GM20000 (cell line): ENCODE measurements around the gene UBE2J1.
"Not testable (repeated sequence)": the region's sequence is repeated elsewhere in the genome, so short reads cannot be mapped to it uniquely, and the experiment has no call there.

Experiments
- DNase-seq: peaks from one replicate; pipeline ENCODE4 v3.0.0; 2012; ENCODE audit warnings: low spot score
- TF ChIP-seq, protein P1 (sequence below): IDR thresholded peaks from 2 replicates; pipeline ENCODE4 v1.5.1; 2012; ENCODE audit warnings: mild to moderate bottlenecking, control low read depth; ENCODE audit errors: extremely low read depth, missing control alignments

Gene UBE2J1, protein sequence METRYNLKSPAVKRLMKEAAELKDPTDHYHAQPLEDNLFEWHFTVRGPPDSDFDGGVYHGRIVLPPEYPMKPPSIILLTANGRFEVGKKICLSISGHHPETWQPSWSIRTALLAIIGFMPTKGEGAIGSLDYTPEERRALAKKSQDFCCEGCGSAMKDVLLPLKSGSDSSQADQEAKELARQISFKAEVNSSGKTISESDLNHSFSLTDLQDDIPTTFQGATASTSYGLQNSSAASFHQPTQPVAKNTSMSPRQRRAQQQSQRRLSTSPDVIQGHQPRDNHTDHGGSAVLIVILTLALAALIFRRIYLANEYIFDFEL

DNA sequence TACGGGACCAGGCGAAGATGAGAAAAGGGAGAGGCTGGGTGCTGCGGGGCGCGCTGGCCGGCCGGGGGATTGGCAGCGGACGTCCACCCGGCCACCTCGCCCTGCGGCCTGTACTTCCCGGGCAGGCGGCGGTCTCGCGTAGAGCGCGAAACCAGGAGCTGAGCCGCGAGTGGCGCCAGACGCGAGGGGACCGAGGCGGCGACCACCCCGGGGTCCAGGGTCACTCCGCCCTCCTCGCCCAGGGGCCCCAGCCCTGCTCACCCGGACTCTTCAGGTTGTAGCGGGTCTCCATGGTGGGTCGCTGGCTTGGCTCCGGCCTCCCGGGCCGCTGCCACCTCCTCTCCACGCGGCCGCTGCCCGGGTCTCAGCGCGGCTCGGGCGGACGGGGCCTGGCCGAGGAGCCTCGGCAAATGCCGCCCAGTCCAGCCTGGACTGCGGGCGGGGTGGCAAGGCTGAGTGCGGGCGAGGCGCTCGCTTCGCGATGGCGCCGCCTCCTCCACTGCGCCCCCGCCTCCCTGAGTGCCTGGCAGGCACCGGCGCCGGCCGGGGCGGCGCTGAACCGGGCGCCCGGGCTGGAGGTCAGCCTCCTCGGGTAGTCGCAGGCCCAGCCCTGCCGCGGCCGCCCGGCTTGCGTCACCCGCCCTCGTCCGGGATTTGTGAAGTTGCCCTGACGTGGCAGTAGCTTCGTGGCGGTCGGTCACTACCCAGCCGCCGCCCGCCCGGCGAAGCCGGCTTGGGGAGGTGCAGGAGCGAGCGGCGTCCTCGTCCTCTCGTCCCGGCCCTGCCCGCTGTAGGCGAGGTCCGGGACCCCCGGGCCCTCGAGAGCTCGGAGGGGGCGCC is at the start of gene UBE2J1:
Gene UBE2J1 (minus strand): TSS at position 445 of the 840 bp plus-strand sequence. CDS start 153 bp downstream, at position 292.
- peak; percentile 87 for DNase-seq
- TF ChIP-seq, protein P1, sequence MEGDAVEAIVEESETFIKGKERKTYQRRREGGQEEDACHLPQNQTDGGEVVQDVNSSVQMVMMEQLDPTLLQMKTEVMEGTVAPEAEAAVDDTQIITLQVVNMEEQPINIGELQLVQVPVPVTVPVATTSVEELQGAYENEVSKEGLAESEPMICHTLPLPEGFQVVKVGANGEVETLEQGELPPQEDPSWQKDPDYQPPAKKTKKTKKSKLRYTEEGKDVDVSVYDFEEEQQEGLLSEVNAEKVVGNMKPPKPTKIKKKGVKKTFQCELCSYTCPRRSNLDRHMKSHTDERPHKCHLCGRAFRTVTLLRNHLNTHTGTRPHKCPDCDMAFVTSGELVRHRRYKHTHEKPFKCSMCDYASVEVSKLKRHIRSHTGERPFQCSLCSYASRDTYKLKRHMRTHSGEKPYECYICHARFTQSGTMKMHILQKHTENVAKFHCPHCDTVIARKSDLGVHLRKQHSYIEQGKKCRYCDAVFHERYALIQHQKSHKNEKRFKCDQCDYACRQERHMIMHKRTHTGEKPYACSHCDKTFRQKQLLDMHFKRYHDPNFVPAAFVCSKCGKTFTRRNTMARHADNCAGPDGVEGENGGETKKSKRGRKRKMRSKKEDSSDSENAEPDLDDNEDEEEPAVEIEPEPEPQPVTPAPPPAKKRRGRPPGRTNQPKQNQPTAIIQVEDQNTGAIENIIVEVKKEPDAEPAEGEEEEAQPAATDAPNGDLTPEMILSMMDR: no peak

DNA sequence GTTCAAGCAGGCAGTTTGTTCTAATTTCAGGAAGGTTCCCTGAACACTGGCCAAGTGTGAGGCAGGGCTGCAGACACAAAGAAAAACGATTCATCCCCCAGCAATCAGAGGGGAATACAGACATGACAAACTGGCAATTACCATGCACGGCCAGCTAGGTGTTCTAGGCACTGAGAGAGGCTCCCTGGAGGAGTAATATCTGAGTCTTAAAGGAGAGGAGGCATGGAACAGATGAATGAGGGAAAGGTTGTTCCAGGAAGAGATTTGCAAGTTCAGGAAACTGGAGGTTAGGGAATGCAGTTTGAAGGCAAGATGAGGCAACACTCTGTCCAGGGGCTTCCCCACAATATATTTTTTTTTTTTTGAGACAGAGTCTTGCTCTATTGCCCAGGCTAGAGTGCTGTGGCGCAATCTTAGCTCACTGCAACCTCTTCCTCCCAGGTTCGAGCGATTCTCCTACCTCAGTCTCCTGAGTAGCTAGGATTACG is 48.4 kb upstream of the UBE2J1 start:
- DNase-seq: no peak
- TF ChIP-seq, protein P1: no peak

DNA sequence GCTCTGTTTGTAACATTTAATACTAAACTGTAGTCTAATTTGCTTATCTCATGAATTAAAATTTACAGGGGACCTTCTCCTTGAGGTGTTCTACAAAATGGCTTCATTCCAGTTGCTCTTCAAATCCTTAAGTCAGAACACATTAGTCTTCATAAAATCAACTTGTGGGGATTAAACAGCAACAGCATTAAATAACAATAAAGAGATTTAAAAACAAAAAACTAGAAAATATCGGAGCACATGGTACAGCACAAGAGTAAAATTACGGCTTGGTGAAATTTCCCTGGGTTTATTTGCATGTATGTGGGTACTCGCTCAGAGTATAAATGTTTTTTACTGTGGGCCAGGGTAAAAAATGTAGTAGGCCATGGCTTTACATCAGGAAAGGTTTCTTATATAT is 47.5 kb upstream of the UBE2J1 start:
- no peak for DNase-seq
- TF ChIP-seq, protein P1: no peak

DNA sequence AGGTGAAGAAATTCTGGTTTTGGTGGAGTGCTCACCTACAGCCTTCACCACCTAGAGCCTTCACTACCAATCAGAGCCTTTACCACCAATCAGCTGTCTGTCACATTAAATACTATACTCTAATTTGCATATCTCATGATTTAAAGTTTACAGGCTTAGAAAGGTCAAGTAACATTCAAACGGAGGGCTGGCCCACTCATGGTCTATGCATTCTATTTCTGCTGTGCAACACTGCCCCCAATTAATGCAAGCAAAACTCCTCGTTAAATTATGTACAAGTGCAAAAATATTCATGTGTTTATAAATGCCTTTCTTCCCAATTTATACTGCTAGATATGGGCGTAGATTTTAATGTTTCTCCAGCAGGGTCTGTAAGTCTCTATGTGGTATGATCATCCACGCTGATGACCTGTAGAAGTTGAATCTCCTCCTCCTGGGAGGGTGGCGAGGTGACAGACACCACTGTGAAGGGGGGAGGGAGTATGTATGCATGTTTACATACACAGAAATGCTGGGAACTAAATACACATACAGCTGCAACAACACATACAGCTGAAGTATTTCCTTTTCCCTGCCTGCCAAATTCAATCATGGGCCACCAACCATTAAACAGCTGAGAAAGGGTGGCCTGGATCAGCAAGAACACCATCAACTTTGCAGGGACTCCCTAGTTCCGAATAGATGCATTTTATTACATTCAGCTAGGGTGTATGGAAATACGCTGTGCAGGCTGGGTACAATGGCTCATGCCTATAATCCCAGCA is 46.4 kb upstream of the UBE2J1 start:
- no peak for DNase-seq

DNA sequence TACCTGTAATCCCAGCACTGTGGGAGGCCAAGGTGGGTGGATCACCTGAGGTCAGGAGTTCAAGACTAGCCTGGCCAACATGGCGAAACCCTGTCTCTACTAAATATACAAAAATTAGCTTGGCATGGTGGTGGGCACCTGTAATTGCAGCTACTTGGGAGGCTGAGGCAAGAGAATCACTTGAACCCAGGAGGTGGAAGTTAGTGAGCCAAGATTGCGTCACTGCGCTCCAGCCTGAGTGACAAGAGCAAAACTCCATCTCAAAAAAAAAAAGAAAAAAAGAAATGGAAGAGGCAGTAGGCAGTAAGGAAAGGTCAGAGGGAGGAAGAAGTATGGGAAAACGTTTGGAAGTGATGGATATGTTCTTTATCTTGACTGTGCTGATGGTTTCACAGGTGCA is 45.4 kb upstream of the UBE2J1 start:
- DNase-seq: not testable (repeated sequence)

More for the DNA sequence above, 46.4 kb upstream of the UBE2J1 start:
- TF ChIP-seq, protein P1: no peak

DNA sequence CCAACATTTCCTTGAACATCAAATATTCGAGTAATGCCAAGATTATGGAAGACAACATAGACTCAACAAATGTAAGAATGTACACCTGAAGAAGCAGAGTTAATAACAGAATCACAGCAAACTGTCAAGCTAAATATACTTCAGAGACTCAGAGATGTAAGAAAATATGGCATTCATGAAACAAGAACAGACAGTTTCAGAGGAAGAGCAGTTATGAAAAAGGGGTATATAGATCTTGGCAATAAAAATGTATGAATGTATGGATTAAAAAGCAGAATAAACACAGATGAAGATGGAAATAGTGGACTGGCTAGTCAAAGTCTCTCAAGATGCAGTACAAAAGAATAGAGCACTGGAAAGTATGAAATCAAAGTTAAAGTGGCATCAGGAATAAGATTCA is 41.1 kb upstream of the UBE2J1 start:
- no peak for DNase-seq
- TF ChIP-seq, protein P1: no peak

DNA sequence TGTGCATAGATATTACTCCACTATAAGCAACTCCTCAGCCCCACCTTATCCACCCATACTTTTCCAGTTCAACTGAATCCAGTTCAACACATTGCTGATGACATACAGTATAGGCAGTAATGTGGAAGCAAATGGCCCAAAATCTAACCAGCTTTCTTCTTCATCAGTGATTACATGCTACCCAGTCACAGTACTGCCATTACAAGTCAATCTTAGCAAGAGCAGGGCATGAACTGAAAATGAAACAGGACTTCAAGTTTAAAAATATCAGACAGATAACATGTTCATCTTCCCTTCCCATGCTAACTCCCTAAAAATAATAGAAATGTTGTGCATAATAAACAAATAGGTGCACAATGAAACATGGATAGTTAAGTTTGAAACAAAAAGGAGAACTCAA is 40.3 kb upstream of the UBE2J1 start:
- no peak for DNase-seq
- TF ChIP-seq, protein P1: no peak
